Measurements from ENCODE around the gene UGT1A5.
"Not testable (repeated sequence)": the region's sequence is repeated elsewhere in the genome, so short reads cannot be mapped to it uniquely, and the experiment has no call there.

UGT1A5 gene

DNA sequence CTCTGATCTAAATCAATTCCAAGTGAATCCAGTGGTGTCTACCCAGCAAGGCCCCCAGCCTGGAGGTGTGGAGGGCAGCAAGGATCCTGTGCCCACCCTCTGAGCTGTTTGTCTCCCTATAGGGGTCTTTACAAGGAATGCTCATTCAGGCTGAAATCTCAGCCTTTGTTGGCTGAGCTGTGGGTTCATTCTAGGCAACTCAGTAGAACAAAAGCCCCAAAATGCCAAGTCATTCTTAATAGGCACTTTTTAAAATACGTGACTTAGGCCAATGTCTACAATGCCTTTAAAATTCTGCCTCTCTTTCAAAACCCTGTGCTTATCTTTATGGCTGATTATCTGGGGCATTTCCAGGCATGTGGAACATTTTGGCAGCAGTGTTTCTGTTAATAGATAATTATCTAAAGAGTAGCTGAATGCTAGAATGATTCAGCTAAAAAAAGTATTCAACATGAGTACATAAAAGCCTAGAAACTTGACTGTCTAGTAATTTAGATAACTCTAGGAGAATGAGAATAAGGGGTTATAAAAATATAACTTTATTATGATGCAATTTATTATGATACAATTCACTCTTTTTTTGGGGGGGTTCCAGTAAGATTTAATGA, 12.6 kb upstream of the UGT1A5 start:
- Histone ChIP-seq H3K4me3 (ENCODE audit: low read length) (no peak overlapping the region), H3K9me3 (ENCODE audit: control insufficient read depth, low read length) (no peaks in the 10 kb centered on the region), H3K36me3 (ENCODE audit: control insufficient read depth, insufficient read depth, low read length) (no peaks in the 10 kb centered on the region), H3K9ac (ENCODE audit: low read length) (no peak overlapping the region), H3K27me3 (ENCODE audit: control insufficient read depth, insufficient read depth, low read length) (no peaks in the 10 kb centered on the region), H3K4me1 (ENCODE audit: control insufficient read depth, insufficient read depth, low read length) (peaks cover 10% of the 10 kb centered on the region)

GRCh38 chr2:233700842-233701241, 11.9 kb upstream of the UGT1A5 start:
- H3K27me3 ChIP-seq (ENCODE audit: control insufficient read depth, insufficient read depth, low read length); H3K36me3 ChIP-seq (ENCODE audit: control insufficient read depth, insufficient read depth, low read length); H3K9ac ChIP-seq (ENCODE audit: low read length); H3K9me3 ChIP-seq (ENCODE audit: control insufficient read depth, low read length); H3K4me3 ChIP-seq (ENCODE audit: low read length): not testable (repeated sequence)
- H3K4me1 ChIP-seq (ENCODE audit: control insufficient read depth, insufficient read depth, low read length) = peaks cover 13% of the 10 kb centered on the region

GRCh38 chr2:233702238-233702637, 10.5 kb upstream of the UGT1A5 start:
- H3K9ac ChIP-seq (ENCODE audit: low read length) = no peak overlapping the region
- no peak overlapping the region for H3K4me3 ChIP-seq (ENCODE audit: low read length)
- no peaks in the 10 kb centered on the region for H3K27me3 ChIP-seq (ENCODE audit: control insufficient read depth, insufficient read depth, low read length)
- no peaks in the 10 kb centered on the region for H3K9me3 ChIP-seq (ENCODE audit: control insufficient read depth, low read length)
- H3K4me1 ChIP-seq (ENCODE audit: control insufficient read depth, insufficient read depth, low read length) = peaks cover 27% of the 10 kb centered on the region
- no peaks in the 10 kb centered on the region for H3K36me3 ChIP-seq (ENCODE audit: control insufficient read depth, insufficient read depth, low read length)

GRCh38 chr2:233705911-233706506, 6.7 kb upstream of the UGT1A5 start:
- Histone ChIP-seq H3K4me1 (ENCODE audit: control insufficient read depth, insufficient read depth, low read length) (peaks cover 36% of the 10 kb centered on the region), H3K4me3 (ENCODE audit: low read length) (no peak overlapping the region), H3K36me3 (ENCODE audit: control insufficient read depth, insufficient read depth, low read length) (no peaks in the 10 kb centered on the region), H3K9ac (ENCODE audit: low read length) (no peak overlapping the region), H3K9me3 (ENCODE audit: control insufficient read depth, low read length) (no peaks in the 10 kb centered on the region), H3K27me3 (ENCODE audit: control insufficient read depth, insufficient read depth, low read length) (no peaks in the 10 kb centered on the region)

DNA sequence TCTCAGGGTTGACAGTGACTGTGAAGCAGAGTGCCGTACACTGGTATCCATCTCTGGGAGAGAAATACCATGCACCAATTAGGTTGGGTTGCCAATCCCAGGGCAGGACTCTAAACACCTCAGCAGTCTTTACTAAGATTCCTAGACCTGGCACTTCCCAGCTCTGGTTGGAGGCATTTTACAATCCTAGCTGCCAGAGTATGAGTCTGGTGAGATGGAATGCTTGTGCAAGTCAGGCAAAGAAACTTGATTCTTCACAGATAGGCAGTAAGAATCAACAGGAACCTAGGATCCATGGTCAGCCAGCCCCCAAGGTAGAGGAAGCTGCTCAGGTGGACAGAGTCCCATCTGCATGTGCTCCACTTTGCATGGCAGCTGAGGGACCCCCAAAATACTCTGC, 6.0 kb upstream of the UGT1A5 start:
- no peaks in the 10 kb centered on the region for H3K36me3 ChIP-seq (ENCODE audit: control insufficient read depth, insufficient read depth, low read length)
- no peak overlapping the region for H3K9ac ChIP-seq (ENCODE audit: low read length)
- peaks cover 43% of the 10 kb centered on the region for H3K4me1 ChIP-seq (ENCODE audit: control insufficient read depth, insufficient read depth, low read length)

DNA sequence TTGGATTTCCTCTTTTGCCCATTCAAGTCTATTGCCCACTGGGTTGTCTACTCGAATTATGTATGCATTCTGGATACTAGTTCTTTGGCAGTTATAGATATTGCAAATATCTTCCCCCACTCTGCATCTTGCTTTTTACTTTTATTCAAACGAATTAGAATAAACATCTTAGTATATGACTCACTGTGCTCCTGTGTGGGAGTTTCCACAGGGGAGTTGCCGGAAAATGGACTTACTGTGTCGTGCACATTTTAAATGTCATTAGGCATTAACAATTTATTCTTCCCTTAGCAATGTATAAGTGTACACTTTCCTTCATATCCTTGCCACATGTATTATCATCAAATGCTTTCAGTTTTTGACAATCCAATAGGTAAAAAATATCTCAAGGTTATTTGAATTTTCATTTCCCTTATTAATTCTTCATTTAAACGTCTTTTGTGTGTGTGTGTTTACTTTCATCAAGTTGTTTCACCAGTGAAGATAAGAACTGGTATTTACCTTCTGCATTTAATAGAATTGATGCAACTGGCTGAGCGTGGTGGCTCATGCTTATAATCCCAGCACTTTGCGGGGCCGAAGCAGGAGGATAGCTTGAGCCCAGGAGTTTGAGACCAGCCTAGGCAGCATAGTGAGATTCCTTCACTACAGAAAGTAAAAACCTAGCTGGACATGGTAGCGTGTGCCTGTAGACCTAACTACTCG, 4.6 kb upstream of the UGT1A5 start:
- Histone ChIP-seq H3K4me1 (ENCODE audit: control insufficient read depth, insufficient read depth, low read length) (peaks cover 44% of the 10 kb centered on the region), H3K9ac (ENCODE audit: low read length) (peak overlapping the region; percentile 19), H3K36me3 (ENCODE audit: control insufficient read depth, insufficient read depth, low read length) (no peaks in the 10 kb centered on the region), H3K27me3 (ENCODE audit: control insufficient read depth, insufficient read depth, low read length) (no peaks in the 10 kb centered on the region), H3K9me3 (ENCODE audit: control insufficient read depth, low read length) (no peaks in the 10 kb centered on the region), H3K4me3 (ENCODE audit: low read length) (no peak overlapping the region)

More for the DNA sequence above, 6.0 kb upstream of the UGT1A5 start:
- Histone ChIP-seq H3K9me3 (ENCODE audit: control insufficient read depth, low read length) (no peaks in the 10 kb centered on the region), H3K27me3 (ENCODE audit: control insufficient read depth, insufficient read depth, low read length) (no peaks in the 10 kb centered on the region), H3K4me3 (ENCODE audit: low read length) (no peak overlapping the region)

DNA sequence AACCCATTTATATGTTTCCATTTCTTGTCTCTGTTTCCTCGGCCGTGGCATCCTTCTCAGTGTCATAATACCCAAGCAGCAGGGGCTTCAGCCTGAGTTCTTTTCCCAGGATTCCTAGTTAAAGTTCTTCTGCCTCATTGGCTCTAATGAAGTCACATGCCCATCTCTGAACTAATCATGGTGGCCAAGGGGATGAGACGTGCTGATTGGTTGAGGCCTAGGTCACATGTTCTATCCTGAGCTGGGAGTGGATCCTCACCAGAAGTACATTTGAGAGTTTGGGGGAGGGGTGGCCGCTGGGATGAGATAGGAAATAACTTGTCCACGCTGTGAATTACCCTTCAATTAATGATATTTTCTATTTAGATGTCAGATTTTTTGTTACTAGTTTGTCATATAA, 3.8 kb upstream of the UGT1A5 start:
- Histone ChIP-seq H3K4me3 (ENCODE audit: low read length) (no peak overlapping the region), H3K4me1 (ENCODE audit: control insufficient read depth, insufficient read depth, low read length) (peaks cover 44% of the 10 kb centered on the region), H3K36me3 (ENCODE audit: control insufficient read depth, insufficient read depth, low read length) (no peaks in the 10 kb centered on the region), H3K27me3 (ENCODE audit: control insufficient read depth, insufficient read depth, low read length) (no peaks in the 10 kb centered on the region), H3K9me3 (ENCODE audit: control insufficient read depth, low read length) (no peaks in the 10 kb centered on the region), H3K9ac (ENCODE audit: low read length) (no peak overlapping the region)

GRCh38 chr2:233711312-233712008, 1.2 kb upstream of the UGT1A5 start:
- Histone ChIP-seq H3K9ac (ENCODE audit: low read length) (no peak overlapping the region), H3K9me3 (ENCODE audit: control insufficient read depth, low read length) (no peaks in the 10 kb centered on the region), H3K27me3 (ENCODE audit: control insufficient read depth, insufficient read depth, low read length) (no peaks in the 10 kb centered on the region), H3K36me3 (ENCODE audit: control insufficient read depth, insufficient read depth, low read length) (no peaks in the 10 kb centered on the region), H3K4me3 (ENCODE audit: low read length) (no peak overlapping the region), H3K4me1 (ENCODE audit: control insufficient read depth, insufficient read depth, low read length) (peaks cover 34% of the 10 kb centered on the region)

DNA sequence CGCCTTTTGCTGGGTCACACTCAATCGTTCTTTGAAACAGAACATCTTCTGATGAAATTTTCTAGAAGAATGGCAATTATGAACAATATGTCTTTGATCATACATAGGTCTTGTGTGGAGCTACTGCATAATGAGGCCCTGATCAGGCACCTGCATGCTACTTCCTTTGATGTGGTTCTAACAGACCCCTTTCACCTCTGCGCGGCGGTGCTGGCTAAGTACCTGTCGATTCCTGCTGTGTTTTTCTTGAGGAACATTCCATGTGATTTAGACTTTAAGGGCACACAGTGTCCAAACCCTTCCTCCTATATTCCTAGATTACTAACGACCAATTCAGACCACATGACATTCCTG, 532 bp downstream of the UGT1A5 start:
- H3K9me3 ChIP-seq (ENCODE audit: control insufficient read depth, low read length) = no peaks in the 10 kb centered on the region
- H3K4me1 ChIP-seq (ENCODE audit: control insufficient read depth, insufficient read depth, low read length) = peaks cover 19% of the 10 kb centered on the region
- no peaks in the 10 kb centered on the region for H3K27me3 ChIP-seq (ENCODE audit: control insufficient read depth, insufficient read depth, low read length)
- no peak overlapping the region for H3K4me3 ChIP-seq (ENCODE audit: low read length)
- no peak overlapping the region for H3K9ac ChIP-seq (ENCODE audit: low read length)
- no peaks in the 10 kb centered on the region for H3K36me3 ChIP-seq (ENCODE audit: control insufficient read depth, insufficient read depth, low read length)

DNA sequence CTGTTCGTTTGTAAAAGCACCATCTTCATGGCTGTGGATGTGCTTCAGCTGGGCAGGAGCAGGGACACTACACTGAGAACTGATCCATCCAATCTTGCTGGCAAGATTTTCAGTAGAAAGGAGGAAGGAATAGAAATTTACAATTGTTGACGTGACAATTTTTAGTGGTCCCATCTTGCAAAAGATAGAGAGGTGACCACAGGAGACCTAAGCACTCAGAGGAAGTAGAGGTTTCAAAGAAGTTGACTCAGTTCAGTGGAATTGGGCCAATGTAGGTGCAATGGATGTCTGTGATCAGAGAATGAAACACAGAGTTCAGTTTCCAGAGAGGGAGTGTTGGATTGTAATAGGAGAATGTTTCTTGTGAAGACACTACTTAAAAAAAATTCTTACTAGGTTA, 1.4 kb downstream of the UGT1A5 start:
- Histone ChIP-seq H3K4me3 (ENCODE audit: low read length) (no peak overlapping the region), H3K9ac (ENCODE audit: low read length) (no peak overlapping the region), H3K4me1 (ENCODE audit: control insufficient read depth, insufficient read depth, low read length) (peaks cover 10% of the 10 kb centered on the region), H3K36me3 (ENCODE audit: control insufficient read depth, insufficient read depth, low read length) (no peaks in the 10 kb centered on the region), H3K27me3 (ENCODE audit: control insufficient read depth, insufficient read depth, low read length) (no peaks in the 10 kb centered on the region), H3K9me3 (ENCODE audit: control insufficient read depth, low read length) (no peaks in the 10 kb centered on the region)

- H3K36me3 ChIP-seq (ENCODE audit: control insufficient read depth, insufficient read depth, low read length) = no peaks in the 10 kb centered on the region
- H3K9me3 ChIP-seq (ENCODE audit: control insufficient read depth, low read length) = no peaks in the 10 kb centered on the region
- H3K4me3 ChIP-seq (ENCODE audit: low read length) = no peak within 1 kb of the TSS
- no peak within 1 kb of the TSS for H3K9ac ChIP-seq (ENCODE audit: low read length)
- no peaks in the 10 kb centered on the region for H3K27me3 ChIP-seq (ENCODE audit: control insufficient read depth, insufficient read depth, low read length)
- H3K4me1 ChIP-seq (ENCODE audit: control insufficient read depth, insufficient read depth, low read length) = no peaks in the 10 kb centered on the region
Measured at GRCh38 chr2:233718552-233718951, 5.8 kb downstream of the UGT1A5 start, which contains the start of gene UGT1A4. TSS of gene UGT1A4 (plus strand) at chr2:233718736. CDS start at chr2:233718821, 85 bp downstream.

GRCh38 chr2:233728723-233729301, 16.1 kb downstream of the UGT1A5 start, which contains the start of gene UGT1A3:
TSS of gene UGT1A3 (plus strand) at chr2:233729042. CDS start at chr2:233729127, 85 bp downstream.
- H3K4me3 ChIP-seq (ENCODE audit: low read length) = no peak within 1 kb of the TSS
- H3K27me3 ChIP-seq (ENCODE audit: control insufficient read depth, insufficient read depth, low read length) = no peaks in the 10 kb centered on the region
- H3K9me3 ChIP-seq (ENCODE audit: control insufficient read depth, low read length) = no peaks in the 10 kb centered on the region
- H3K9ac ChIP-seq (ENCODE audit: low read length) = no peak within 1 kb of the TSS
- peaks cover 13% of the 10 kb centered on the region for H3K4me1 ChIP-seq (ENCODE audit: control insufficient read depth, insufficient read depth, low read length)
- no peaks in the 10 kb centered on the region for H3K36me3 ChIP-seq (ENCODE audit: control insufficient read depth, insufficient read depth, low read length)

All from mucosa of stomach (tissue), 1 donor.